ENCODE results near the gene CAMK1G. TPM values are rescaled to one million over a fixed set of nuclear protein-coding genes. Genes with fewer than 3 reads are reported as not detected.

Gene CAMK1G
- total and polyA plus RNA-seq, 2 donors (not counting 1 experiment from before 2014, with no cell fraction given): not detected

DNA sequence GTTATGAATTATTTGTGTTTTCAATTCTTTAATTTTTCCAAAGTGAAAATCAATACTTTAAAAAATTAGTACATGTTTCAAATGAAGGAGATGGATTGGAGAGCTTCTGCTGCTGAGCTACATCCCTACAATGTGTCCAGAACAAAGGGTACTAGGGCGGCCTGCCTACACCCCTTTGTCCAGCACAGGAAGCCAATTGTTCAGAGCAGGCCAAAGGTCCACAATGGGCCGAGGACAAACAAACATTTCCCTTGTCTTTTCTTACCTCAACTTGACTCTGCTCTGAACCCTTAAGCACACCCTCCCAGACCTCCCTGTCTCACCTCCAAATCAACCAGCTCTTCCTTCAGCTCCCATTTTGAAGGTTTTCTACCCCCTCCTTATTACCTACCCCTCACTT, 39.4 kb upstream of the CAMK1G start:
- DNase-seq (no peak), ATAC-seq (ENCODE audit: low read depth) (no peak)
- ChIA-PET CTCF (no interaction called here), POLR2A (no interaction called here)
- Histone ChIP-seq H3K79me2 (ENCODE audit: control insufficient read depth, insufficient read depth, low read length) (no peaks in the 10 kb centered on the region), H3K27ac (ENCODE audit: low read length in 2 of 2) (no peak overlapping the region), H3K36me3 (replicated peaks in 1 of 2; ENCODE audit: control extremely low read depth in 1 of 2, control insufficient read depth in 1 of 2, extremely low read depth in 1 of 2, insufficient read depth in 2 of 2, low read length in 1 of 2) (no peaks in the 10 kb centered on the region), H3K4me3 (ENCODE audit: control extremely low read depth in 1 of 5, extremely low read depth in 1 of 5, insufficient read depth in 1 of 5, low read depth in 2 of 5, low read length in 4 of 5) (no peak overlapping the region), H4K20me1 (ENCODE audit: control insufficient read depth, insufficient read depth, low read length, poor library complexity, severe bottlenecking) (no peaks in the 10 kb centered on the region), H3K9me3 (ENCODE audit: control extremely low read depth in 1 of 3, control insufficient read depth in 2 of 3, insufficient read depth in 1 of 3, low read length in 2 of 3) (peaks cover 0 to 3% (median 0%) of the 10 kb centered on the region in 3 donors), H2AFZ (ENCODE audit: insufficient read depth, low read depth, low read length, poor library complexity, severe bottlenecking) (no peak overlapping the region), H3K4me2 (replicated peaks; ENCODE audit: low read depth, low read length, poor library complexity, severe bottlenecking) (no peak overlapping the region), H3K4me1 (ENCODE audit: control insufficient read depth in 2 of 2, insufficient read depth in 2 of 2, low read length in 2 of 2) (no peaks in the 10 kb centered on the region), H3K9ac (ENCODE audit: low read length) (no peak overlapping the region), H3K27me3 (replicated peaks in 1 of 4; ENCODE audit: control extremely low read depth in 1 of 4, control insufficient read depth in 3 of 4, insufficient read depth in 4 of 4, low read length in 3 of 4) (peaks cover 0 to 9% (median 2%) of the 10 kb centered on the region in 4 experiments)
- Mint-ChIP-seq H3K4me1 (no peaks in the 10 kb centered on the region), H3K27me3 (peaks cover 26% of the 10 kb centered on the region), H3K4me3 (no peak overlapping the region), H3K9me3 (ENCODE audit: insufficient read depth) (no peaks in the 10 kb centered on the region), H3K27ac (no peak overlapping the region)
- WGBS (ENCODE audit: insufficient coverage): 93% methylated on average over 2 of the region's 2 CpGs
- intact Hi-C loops (cut with micrococcal nuclease): no loop called here
- TF ChIP-seq, protein P1, sequence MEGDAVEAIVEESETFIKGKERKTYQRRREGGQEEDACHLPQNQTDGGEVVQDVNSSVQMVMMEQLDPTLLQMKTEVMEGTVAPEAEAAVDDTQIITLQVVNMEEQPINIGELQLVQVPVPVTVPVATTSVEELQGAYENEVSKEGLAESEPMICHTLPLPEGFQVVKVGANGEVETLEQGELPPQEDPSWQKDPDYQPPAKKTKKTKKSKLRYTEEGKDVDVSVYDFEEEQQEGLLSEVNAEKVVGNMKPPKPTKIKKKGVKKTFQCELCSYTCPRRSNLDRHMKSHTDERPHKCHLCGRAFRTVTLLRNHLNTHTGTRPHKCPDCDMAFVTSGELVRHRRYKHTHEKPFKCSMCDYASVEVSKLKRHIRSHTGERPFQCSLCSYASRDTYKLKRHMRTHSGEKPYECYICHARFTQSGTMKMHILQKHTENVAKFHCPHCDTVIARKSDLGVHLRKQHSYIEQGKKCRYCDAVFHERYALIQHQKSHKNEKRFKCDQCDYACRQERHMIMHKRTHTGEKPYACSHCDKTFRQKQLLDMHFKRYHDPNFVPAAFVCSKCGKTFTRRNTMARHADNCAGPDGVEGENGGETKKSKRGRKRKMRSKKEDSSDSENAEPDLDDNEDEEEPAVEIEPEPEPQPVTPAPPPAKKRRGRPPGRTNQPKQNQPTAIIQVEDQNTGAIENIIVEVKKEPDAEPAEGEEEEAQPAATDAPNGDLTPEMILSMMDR (IDR thresholded peaks at IDR 0.05): no peak
- TF ChIP-seq EZH2 (IDR thresholded peaks at IDR 0.05; ENCODE audit: borderline replicate concordance, insufficient read depth, low read depth, low read length, poor library complexity, severe bottlenecking): no peak

DNA sequence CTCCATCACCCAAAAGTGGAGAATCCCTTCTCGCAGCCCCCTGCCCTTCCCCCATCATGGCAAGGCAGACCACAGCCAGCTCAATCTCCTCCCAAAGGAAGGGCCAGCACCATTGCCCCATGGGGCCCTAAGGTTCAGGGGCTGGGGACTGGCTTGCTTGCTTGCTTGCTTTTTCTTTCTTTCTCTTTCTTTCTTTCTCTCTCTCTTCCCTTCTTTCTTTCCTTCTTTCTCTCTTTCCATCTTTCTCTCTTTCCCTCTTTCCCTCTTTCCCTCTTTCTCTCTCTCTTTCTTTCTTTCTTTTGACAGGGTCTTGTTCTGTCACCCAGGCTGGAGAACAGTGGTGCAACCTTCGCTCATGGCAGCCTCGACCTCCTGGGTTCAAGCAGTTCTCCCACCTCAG, 38.1 kb upstream of the CAMK1G start:
- WGBS (ENCODE audit: insufficient coverage): 100% methylated on average over 1 of the region's 3 CpGs
- intact Hi-C loops (cut with micrococcal nuclease): no loop called here
- Histone ChIP-seq H3K27ac (ENCODE audit: low read length in 2 of 2) (no peak overlapping the region), H3K9ac (ENCODE audit: low read length) (no peak overlapping the region), H4K20me1 (ENCODE audit: control insufficient read depth, insufficient read depth, low read length, poor library complexity, severe bottlenecking) (no peaks in the 10 kb centered on the region), H2AFZ (ENCODE audit: insufficient read depth, low read depth, low read length, poor library complexity, severe bottlenecking) (no peak overlapping the region), H3K4me2 (replicated peaks; ENCODE audit: low read depth, low read length, poor library complexity, severe bottlenecking) (no peak overlapping the region), H3K79me2 (ENCODE audit: control insufficient read depth, insufficient read depth, low read length) (no peaks in the 10 kb centered on the region), H3K4me3 (ENCODE audit: control extremely low read depth in 1 of 5, extremely low read depth in 1 of 5, insufficient read depth in 1 of 5, low read depth in 2 of 5, low read length in 4 of 5) (no peak overlapping the region), H3K36me3 (replicated peaks in 1 of 2; ENCODE audit: control extremely low read depth in 1 of 2, control insufficient read depth in 1 of 2, extremely low read depth in 1 of 2, insufficient read depth in 2 of 2, low read length in 1 of 2) (no peaks in the 10 kb centered on the region), H3K27me3 (replicated peaks in 1 of 4; ENCODE audit: control extremely low read depth in 1 of 4, control insufficient read depth in 3 of 4, insufficient read depth in 4 of 4, low read length in 3 of 4) (peaks cover 0 to 3% (median 0%) of the 10 kb centered on the region in 4 experiments), H3K4me1 (ENCODE audit: control insufficient read depth in 2 of 2, insufficient read depth in 2 of 2, low read length in 2 of 2) (no peaks in the 10 kb centered on the region), H3K9me3 (ENCODE audit: control extremely low read depth in 1 of 3, control insufficient read depth in 2 of 3, insufficient read depth in 1 of 3, low read length in 2 of 3) (peaks cover 0 to 3% (median 0%) of the 10 kb centered on the region in 3 donors)
- ATAC-seq (ENCODE audit: low read depth) (no peak), DNase-seq (no peak)
- no peaks in the 10 kb centered on the region for H3K9me3 Mint-ChIP-seq (ENCODE audit: insufficient read depth)
- TF ChIP-seq EZH2 (IDR thresholded peaks at IDR 0.05; ENCODE audit: borderline replicate concordance, insufficient read depth, low read depth, low read length, poor library complexity, severe bottlenecking): no peak
- TF ChIP-seq, protein P1 (IDR thresholded peaks at IDR 0.05): no peak
- CTCF ChIA-PET: no interaction called here
- peaks cover 29% of the 10 kb centered on the region for H3K27me3 Mint-ChIP-seq
- H3K27ac Mint-ChIP-seq: no peak overlapping the region
- no peaks in the 10 kb centered on the region for H3K4me1 Mint-ChIP-seq
- no peak overlapping the region for H3K4me3 Mint-ChIP-seq
- POLR2A ChIA-PET: no interaction called here
